Activated CD8-positive, alpha-beta memory T cell treated with anti-CD3 and anti-CD28 coated beads for 1 hour (primary cell): ENCODE measurements around the gene RCSD1.
"Not testable (repeated sequence)": the region's sequence is repeated elsewhere in the genome, so short reads cannot be mapped to it uniquely, and the experiment has no call there.

Experiments used
- DNase-seq, 2 donors: peaks; one replicate each; pipeline ENCODE4 v3.0.0-alpha.2; 2020; ENCODE audit warnings: low read depth in 1 of 2; ENCODE audit errors: extremely low read depth in 1 of 2

RCSD1 gene

GRCh38 chr1:167734841-167735240, 104.8 kb downstream of the RCSD1 start:
- DNase-seq: no peak

GRCh38 chr1:167737169-167737568, 107.1 kb downstream of the RCSD1 start:
- no peak for DNase-seq

- DNase-seq: no peak
Observed at GRCh38 chr1:167738158-167738557, 108.1 kb downstream of the RCSD1 start.

- DNase-seq: no peak
Observed at GRCh38 chr1:167739752-167740151, 109.7 kb downstream of the RCSD1 start.

- not testable (repeated sequence) for DNase-seq
Observed at GRCh38 chr1:167741103-167741502, 111.1 kb downstream of the RCSD1 start.

GRCh38 chr1:167742392-167743057, 112.5 kb downstream of the RCSD1 start:
- DNase-seq: not testable (repeated sequence)

GRCh38 chr1:167744901-167745300, 114.9 kb downstream of the RCSD1 start:
- no peak for DNase-seq

GRCh38 chr1:167746013-167746672, 116.1 kb downstream of the RCSD1 start:
- no peak for DNase-seq

GRCh38 chr1:167746988-167747655, 117.1 kb downstream of the RCSD1 start:
- no peak for DNase-seq

GRCh38 chr1:167747988-167748387, 118.0 kb downstream of the RCSD1 start:
- no peak for DNase-seq

GRCh38 chr1:167748906-167749305, 118.9 kb downstream of the RCSD1 start:
- DNase-seq: no peak

GRCh38 chr1:167749741-167750140, 119.7 kb downstream of the RCSD1 start:
- no peak for DNase-seq

GRCh38 chr1:167750641-167751040, 120.6 kb downstream of the RCSD1 start:
- no peak for DNase-seq

- no peak for DNase-seq
Observed at GRCh38 chr1:167751676-167752075, 121.6 kb downstream of the RCSD1 start.

- DNase-seq: no peak
Observed at GRCh38 chr1:167752219-167752985, 122.4 kb downstream of the RCSD1 start.

- DNase-seq: no peak
Observed at GRCh38 chr1:167755654-167756053, 125.6 kb downstream of the RCSD1 start.
